GM23338 (cell line): ENCODE measurements around the gene DVL1. TPM values are rescaled to one million over a fixed set of nuclear protein-coding genes. Genes with fewer than 3 reads are reported as not detected.

Source experiments
- ATAC-seq: fragments of 200-7000 bp; cut with Tn5 transposase; 3 replicates; pipeline ENCODE4 v1.9.1; 2020
- DNase-seq: peaks from one replicate; pipeline ENCODE4 v3.0.0-alpha.2; 2015; ENCODE audit warnings: low spot score
- H2AFZ ChIP-seq: fragments of 200-600 bp; sonication (generic); 2 replicates; pipeline ENCODE4 v1.8.0; 2016; ENCODE audit warnings: antibody characterized with exemption, mild to moderate bottlenecking, moderate library complexity
- H3F3A ChIP-seq: fragments of 200-600 bp; sonication (generic); replicated peaks from 2 replicates; pipeline ENCODE4 v1.8.0; 2017; ENCODE audit warnings: antibody characterized with exemption, mixed run types, low read depth
- H3K27ac ChIP-seq: fragments of 200-600 bp; sonication (generic); 2 replicates; pipeline ENCODE4 v1.6.1; 2016; ENCODE audit warnings: low read depth
- H3K27me3 ChIP-seq: fragments of 200-600 bp; sonication (generic); 2 replicates; pipeline ENCODE4 v1.8.0; 2016; ENCODE audit warnings: mild to moderate bottlenecking, mixed run types, moderate library complexity; ENCODE audit not compliant: insufficient read depth
- H3K36me3 ChIP-seq: fragments of 200-600 bp; sonication (generic); 2 replicates; pipeline ENCODE4 v1.8.0; 2016; ENCODE audit warnings: mild to moderate bottlenecking; ENCODE audit not compliant: insufficient read depth
- H3K4me1 ChIP-seq: fragments of 200-600 bp; sonication (generic); 2 replicates; pipeline ENCODE4 v1.8.0; 2016; ENCODE audit warnings: mild to moderate bottlenecking, moderate library complexity; ENCODE audit not compliant: insufficient read depth
- H3K4me2 ChIP-seq: fragments of 200-600 bp; sonication (generic); 2 replicates; pipeline ENCODE4 v1.7.1; 2017; ENCODE audit warnings: mixed run types
- H3K4me3 ChIP-seq: fragments of 200-600 bp; sonication (generic); 2 replicates; pipeline ENCODE4 v1.6.1; 2016; ENCODE audit warnings: mixed run types
- H3K79me2 ChIP-seq: fragments of 200-600 bp; sonication (generic); replicated peaks from 2 replicates; pipeline ENCODE4 v1.8.0; 2017; ENCODE audit warnings: mild to moderate bottlenecking; ENCODE audit not compliant: insufficient read depth
- H3K9me2 ChIP-seq: fragments of 200-600 bp; sonication (generic); 2 replicates; pipeline ENCODE4 v1.8.0; 2017; ENCODE audit not compliant: insufficient read depth
- H4K20me1 ChIP-seq: fragments of 200-600 bp; sonication (generic); replicated peaks from 2 replicates; pipeline ENCODE4 v1.8.0; 2017; ENCODE audit warnings: mild to moderate bottlenecking; ENCODE audit not compliant: insufficient read depth
- H3K27ac Mint-ChIP-seq: 2 replicates; pipeline ENCODE4 v1.8.0; 2020; ENCODE audit warnings: inconsistent platforms, mild to moderate bottlenecking, moderate library complexity, mixed read lengths
- H3K27me3 Mint-ChIP-seq: 3 replicates; pipeline ENCODE4 v1.8.0; 2022; ENCODE audit warnings: low read depth, mild to moderate bottlenecking, moderate library complexity, mixed read lengths, inconsistent platforms; ENCODE audit not compliant: insufficient read depth, poor library complexity
- H3K36me3 Mint-ChIP-seq: 3 replicates; pipeline ENCODE4 v1.8.0; 2021; ENCODE audit warnings: low read depth, mild to moderate bottlenecking, inconsistent platforms, moderate library complexity, mixed read lengths
- H3K4me1 Mint-ChIP-seq: 3 replicates; pipeline ENCODE4 v1.8.0; 2020; ENCODE audit warnings: mild to moderate bottlenecking, inconsistent platforms, mixed read lengths
- H3K4me3 Mint-ChIP-seq: 3 replicates; pipeline ENCODE4 v1.8.0; 2021; ENCODE audit warnings: moderate library complexity, mild to moderate bottlenecking, inconsistent platforms, mixed read lengths
- H3K9me3 Mint-ChIP-seq: 3 replicates; pipeline ENCODE4 v1.8.0; 2020; ENCODE audit warnings: moderate library complexity, mild to moderate bottlenecking, inconsistent platforms, mixed read lengths
- CREB1 ChIP-seq: fragments of 250-450 bp; sonication (Bioruptor Pico); IDR thresholded peaks from 2 replicates; pipeline ENCODE4 v1.5.0; 2020; ENCODE audit warnings: low read depth, mild to moderate bottlenecking, moderate library complexity
- CTCF ChIP-seq, 2 experiments: fragments of 200-600 bp in 1 of 2; sonication (generic) in 1 of 2; conservative IDR thresholded peaks; 2 replicates each; pipeline versions ENCODE4 v1.5.1 to v1.6.1; 2016 to 2017; ENCODE audit warnings: antibody characterized with exemption in 2 of 2, low read depth in 2 of 2, mild to moderate bottlenecking in 2 of 2, moderate library complexity in 1 of 2
- EZH2 ChIP-seq: fragments of 200-600 bp; sonication (generic); IDR thresholded peaks from one replicate; pipeline ENCODE4 v1.8.0; 2017; ENCODE audit warnings: antibody characterized with exemption, mild to moderate bottlenecking, low read depth; ENCODE audit not compliant: unreplicated experiment
- EZH2phosphoT487 ChIP-seq: fragments of 200-600 bp; sonication (generic); IDR thresholded peaks from one replicate; pipeline ENCODE4 v1.8.1; 2018; ENCODE audit warnings: antibody characterized with exemption; ENCODE audit not compliant: unreplicated experiment
- JUNB ChIP-seq: IDR thresholded peaks from one replicate; pipeline ENCODE4 v1.6.1; 2016; ENCODE audit warnings: antibody characterized with exemption; ENCODE audit not compliant: unreplicated experiment
- NANOG ChIP-seq: IDR thresholded peaks from 2 replicates; pipeline ENCODE4 v1.6.1; 2016; ENCODE audit warnings: antibody characterized with exemption, borderline replicate concordance
- POLR2AphosphoS5 ChIP-seq: IDR thresholded peaks from 2 replicates; pipeline ENCODE4 v1.6.1; 2016; ENCODE audit warnings: antibody characterized with exemption, low read depth
- ZNF114 ChIP-seq: fragments of 250-450 bp; sonication (Bioruptor Pico); IDR thresholded peaks from 2 replicates; pipeline ENCODE4 v1.5.0; 2020; ENCODE audit warnings: mild to moderate bottlenecking, moderate library complexity
- ZNF331 ChIP-seq: fragments of 250-450 bp; sonication (Bioruptor Pico); IDR thresholded peaks from 2 replicates; pipeline ENCODE4 v1.5.0; 2020; ENCODE audit warnings: low read depth, mild to moderate bottlenecking, moderate library complexity
- polyA plus RNA-seq: library from polyadenylated mRNA; unstranded; fragments of >200 nt; fragmentation: Nextera tagmentation; extraction: Ambion mirVana; gene quantifications from 2 replicates; pipeline ENCODE4 v1.2.1, GENCODE V29; 2016
- total RNA-seq: library from RNA; depleted of rRNA; stranded (reverse); fragments of >200 nt; shearing (Covaris generic); gene quantifications from 2 replicates; pipeline ENCODE4 v1.2.3, GENCODE V29; 2014
- TF ChIP-seq, protein P1 (sequence below): fragments of 250-450 bp; sonication (Bioruptor Pico); IDR thresholded peaks from 2 replicates; pipeline ENCODE4 v1.5.0; 2020; ENCODE audit warnings: mild to moderate bottlenecking, moderate library complexity
- TF ChIP-seq, protein P2 (sequence below): IDR thresholded peaks from 2 replicates; pipeline ENCODE4 v1.6.1; 2016; ENCODE audit warnings: antibody characterized with exemption

The DVL1 gene
- total and polyA plus RNA-seq, 2 experiments from 2014 or later = 13.5 to 69.7 TPM

GRCh38 chr1:1315435-1315954, 33.7 kb downstream of the DVL1 start:
- H3K4me2 ChIP-seq = peak overlapping the region; percentile 62; the same call in 1 of the 2 replicates
- no peak overlapping the region for H2AFZ ChIP-seq
- peaks cover 28% of the 10 kb centered on the region for H3K27me3 Mint-ChIP-seq
- 0 out of 2 replicates have a peak overlapping the region, but pooled peaks have one; percentile 69 for H3K27ac ChIP-seq
- peaks cover 8% of the 10 kb centered on the region; the same call in 1 of the 2 replicates for H3K36me3 ChIP-seq
- peaks cover 18% of the 10 kb centered on the region; the same call in 1 of the 2 replicates for H3F3A ChIP-seq
- peaks cover 62% of the 10 kb centered on the region for H3K36me3 Mint-ChIP-seq
- peak overlapping the region; percentile 63 for H3K4me3 Mint-ChIP-seq
- peak; percentile 83 for DNase-seq
- ATAC-seq = peak; percentile 75
- H3K4me1 ChIP-seq = peaks cover 7% of the 10 kb centered on the region; the same call in 1 of the 2 replicates
- H3K4me3 ChIP-seq = 0 out of 2 replicates have a peak overlapping the region, but pooled peaks have one; percentile 39
- no peaks in the 10 kb centered on the region; the same call in 2 of the 3 replicates for H3K9me3 Mint-ChIP-seq
- peaks cover 25% of the 10 kb centered on the region for H4K20me1 ChIP-seq
- peaks cover 43% of the 10 kb centered on the region for H3K79me2 ChIP-seq
- TF ChIP-seq EZH2phosphoT487 = no peak
- peak; percentile 39; the same call in 1 of the 2 replicates for TF ChIP-seq POLR2AphosphoS5
- peaks cover 18% of the 10 kb centered on the region for H3K4me1 Mint-ChIP-seq
- H3K27ac Mint-ChIP-seq = peak overlapping the region; percentile 91
- H3K27me3 ChIP-seq = no peaks in the 10 kb centered on the region
- H3K9me2 ChIP-seq = no peaks in the 10 kb centered on the region

DNA sequence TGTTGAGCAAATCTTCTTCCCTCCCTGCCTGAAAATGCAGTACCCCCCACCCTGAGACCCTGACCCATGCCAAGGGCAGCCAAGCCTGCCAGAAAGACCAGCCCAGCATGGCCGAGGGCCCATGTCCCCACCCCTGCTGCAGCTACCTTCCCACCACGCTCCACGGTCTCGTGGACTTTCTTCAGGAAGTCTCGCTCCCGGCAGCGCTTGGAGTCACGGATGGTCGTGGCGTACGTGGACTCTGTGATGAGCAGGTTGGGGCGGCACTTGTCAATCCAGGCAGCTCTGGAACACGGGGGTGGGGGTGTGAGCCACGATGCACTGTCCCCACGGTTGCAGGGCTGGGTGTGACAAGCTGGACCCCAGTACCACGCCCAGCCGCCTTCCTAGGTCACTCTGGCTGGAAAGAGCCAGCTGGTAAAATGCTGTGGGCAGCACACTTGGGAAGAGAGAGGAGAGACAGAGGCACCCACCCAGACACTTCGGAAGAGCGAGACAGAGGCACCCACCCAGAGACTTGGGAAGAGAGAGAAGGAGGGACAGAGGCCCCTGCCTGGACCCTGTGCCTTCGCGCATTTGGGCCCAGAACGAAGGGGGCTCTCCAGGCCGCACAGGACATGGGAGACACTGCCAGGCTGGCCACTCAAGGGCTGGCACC, 34.4 kb downstream of the DVL1 start:
- H3K4me1 ChIP-seq = peaks cover 7% of the 10 kb centered on the region; the same call in 1 of the 2 replicates
- no peak overlapping the region for H3K4me3 ChIP-seq
- ATAC-seq = no peak
- H2AFZ ChIP-seq = no peak overlapping the region
- no peak overlapping the region for H3K4me2 ChIP-seq
- H3K27me3 Mint-ChIP-seq = peaks cover 26% of the 10 kb centered on the region
- no peaks in the 10 kb centered on the region for H3K9me2 ChIP-seq
- H3K4me1 Mint-ChIP-seq = peaks cover 18% of the 10 kb centered on the region
- peaks cover 8% of the 10 kb centered on the region; the same call in 1 of the 2 replicates for H3K36me3 ChIP-seq
- no peaks in the 10 kb centered on the region; the same call in 2 of the 3 replicates for H3K9me3 Mint-ChIP-seq
- no peak for DNase-seq
- H3K27me3 ChIP-seq = no peaks in the 10 kb centered on the region
- peaks cover 60% of the 10 kb centered on the region for H3K36me3 Mint-ChIP-seq
- H3K4me3 Mint-ChIP-seq = peak overlapping the region; percentile 63
- H3F3A ChIP-seq = peaks cover 18% of the 10 kb centered on the region; the same call in 1 of the 2 replicates
- 0 out of 2 replicates have a peak overlapping the region, but pooled peaks have one; percentile 69 for H3K27ac ChIP-seq
- peaks cover 36% of the 10 kb centered on the region for H3K79me2 ChIP-seq
- peaks cover 25% of the 10 kb centered on the region for H4K20me1 ChIP-seq
- H3K27ac Mint-ChIP-seq = peak overlapping the region; percentile 91
- no peak for TF ChIP-seq JUNB
- no peak for TF ChIP-seq NANOG
- no peak for TF ChIP-seq ZNF114 (CRISPR knock-in tag)
- TF ChIP-seq, protein P1, sequence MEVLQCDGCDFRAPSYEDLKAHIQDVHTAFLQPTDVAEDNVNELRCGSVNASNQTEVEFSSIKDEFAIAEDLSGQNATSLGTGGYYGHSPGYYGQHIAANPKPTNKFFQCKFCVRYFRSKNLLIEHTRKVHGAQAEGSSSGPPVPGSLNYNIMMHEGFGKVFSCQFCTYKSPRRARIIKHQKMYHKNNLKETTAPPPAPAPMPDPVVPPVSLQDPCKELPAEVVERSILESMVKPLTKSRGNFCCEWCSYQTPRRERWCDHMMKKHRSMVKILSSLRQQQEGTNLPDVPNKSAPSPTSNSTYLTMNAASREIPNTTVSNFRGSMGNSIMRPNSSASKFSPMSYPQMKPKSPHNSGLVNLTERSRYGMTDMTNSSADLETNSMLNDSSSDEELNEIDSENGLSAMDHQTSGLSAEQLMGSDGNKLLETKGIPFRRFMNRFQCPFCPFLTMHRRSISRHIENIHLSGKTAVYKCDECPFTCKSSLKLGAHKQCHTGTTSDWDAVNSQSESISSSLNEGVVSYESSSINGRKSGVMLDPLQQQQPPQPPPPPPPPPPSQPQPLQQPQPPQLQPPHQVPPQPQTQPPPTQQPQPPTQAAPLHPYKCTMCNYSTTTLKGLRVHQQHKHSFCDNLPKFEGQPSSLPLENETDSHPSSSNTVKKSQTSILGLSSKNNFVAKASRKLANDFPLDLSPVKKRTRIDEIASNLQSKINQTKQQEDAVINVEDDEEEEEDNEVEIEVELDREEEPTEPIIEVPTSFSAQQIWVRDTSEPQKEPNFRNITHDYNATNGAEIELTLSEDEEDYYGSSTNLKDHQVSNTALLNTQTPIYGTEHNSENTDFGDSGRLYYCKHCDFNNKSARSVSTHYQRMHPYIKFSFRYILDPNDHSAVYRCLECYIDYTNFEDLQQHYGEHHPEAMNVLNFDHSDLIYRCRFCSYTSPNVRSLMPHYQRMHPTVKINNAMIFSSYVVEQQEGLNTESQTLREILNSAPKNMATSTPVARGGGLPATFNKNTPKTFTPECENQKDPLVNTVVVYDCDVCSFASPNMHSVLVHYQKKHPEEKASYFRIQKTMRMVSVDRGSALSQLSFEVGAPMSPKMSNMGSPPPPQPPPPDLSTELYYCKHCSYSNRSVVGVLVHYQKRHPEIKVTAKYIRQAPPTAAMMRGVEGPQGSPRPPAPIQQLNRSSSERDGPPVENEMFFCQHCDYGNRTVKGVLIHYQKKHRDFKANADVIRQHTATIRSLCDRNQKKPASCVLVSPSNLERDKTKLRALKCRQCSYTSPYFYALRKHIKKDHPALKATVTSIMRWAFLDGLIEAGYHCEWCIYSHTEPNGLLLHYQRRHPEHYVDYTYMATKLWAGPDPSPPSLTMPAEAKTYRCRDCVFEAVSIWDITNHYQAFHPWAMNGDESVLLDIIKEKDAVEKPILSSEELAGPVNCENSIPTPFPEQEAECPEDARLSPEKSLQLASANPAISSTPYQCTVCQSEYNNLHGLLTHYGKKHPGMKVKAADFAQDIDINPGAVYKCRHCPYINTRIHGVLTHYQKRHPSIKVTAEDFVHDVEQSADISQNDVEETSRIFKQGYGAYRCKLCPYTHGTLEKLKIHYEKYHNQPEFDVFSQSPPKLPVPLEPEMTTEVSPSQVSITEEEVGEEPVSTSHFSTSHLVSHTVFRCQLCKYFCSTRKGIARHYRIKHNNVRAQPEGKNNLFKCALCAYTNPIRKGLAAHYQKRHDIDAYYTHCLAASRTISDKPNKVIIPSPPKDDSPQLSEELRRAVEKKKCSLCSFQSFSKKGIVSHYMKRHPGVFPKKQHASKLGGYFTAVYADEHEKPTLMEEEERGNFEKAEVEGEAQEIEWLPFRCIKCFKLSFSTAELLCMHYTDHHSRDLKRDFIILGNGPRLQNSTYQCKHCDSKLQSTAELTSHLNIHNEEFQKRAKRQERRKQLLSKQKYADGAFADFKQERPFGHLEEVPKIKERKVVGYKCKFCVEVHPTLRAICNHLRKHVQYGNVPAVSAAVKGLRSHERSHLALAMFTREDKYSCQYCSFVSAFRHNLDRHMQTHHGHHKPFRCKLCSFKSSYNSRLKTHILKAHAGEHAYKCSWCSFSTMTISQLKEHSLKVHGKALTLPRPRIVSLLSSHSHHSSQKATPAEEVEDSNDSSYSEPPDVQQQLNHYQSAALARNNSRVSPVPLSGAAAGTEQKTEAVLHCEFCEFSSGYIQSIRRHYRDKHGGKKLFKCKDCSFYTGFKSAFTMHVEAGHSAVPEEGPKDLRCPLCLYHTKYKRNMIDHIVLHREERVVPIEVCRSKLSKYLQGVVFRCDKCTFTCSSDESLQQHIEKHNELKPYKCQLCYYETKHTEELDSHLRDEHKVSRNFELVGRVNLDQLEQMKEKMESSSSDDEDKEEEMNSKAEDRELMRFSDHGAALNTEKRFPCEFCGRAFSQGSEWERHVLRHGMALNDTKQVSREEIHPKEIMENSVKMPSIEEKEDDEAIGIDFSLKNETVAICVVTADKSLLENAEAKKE (CRISPR knock-in tag) = no peak
- no peak for TF ChIP-seq ZNF331 (CRISPR knock-in tag)
- TF ChIP-seq EZH2phosphoT487 = no peak
- no peak for TF ChIP-seq CREB1 (CRISPR knock-in tag)
- TF ChIP-seq EZH2 = no peak
- TF ChIP-seq CTCF (conservative IDR thresholded peaks at IDR 0.05; ENCODE audit: low read depth in 2 of 2) = no peak
- TF ChIP-seq, protein P2, sequence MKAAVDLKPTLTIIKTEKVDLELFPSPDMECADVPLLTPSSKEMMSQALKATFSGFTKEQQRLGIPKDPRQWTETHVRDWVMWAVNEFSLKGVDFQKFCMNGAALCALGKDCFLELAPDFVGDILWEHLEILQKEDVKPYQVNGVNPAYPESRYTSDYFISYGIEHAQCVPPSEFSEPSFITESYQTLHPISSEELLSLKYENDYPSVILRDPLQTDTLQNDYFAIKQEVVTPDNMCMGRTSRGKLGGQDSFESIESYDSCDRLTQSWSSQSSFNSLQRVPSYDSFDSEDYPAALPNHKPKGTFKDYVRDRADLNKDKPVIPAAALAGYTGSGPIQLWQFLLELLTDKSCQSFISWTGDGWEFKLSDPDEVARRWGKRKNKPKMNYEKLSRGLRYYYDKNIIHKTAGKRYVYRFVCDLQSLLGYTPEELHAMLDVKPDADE = no peak
- TF ChIP-seq POLR2AphosphoS5 = no peak
